Body of pancreas (tissue), 4 donors: ENCODE results near the gene NCOR1.

ENCODE experiments used
- CTCF ChIP-seq, 7 experiments: fragments of 450-650 bp in 4 of 7; fragments of 200-600 bp in 3 of 7; sonication (generic) in 3 of 7; IDR thresholded peaks; one replicate each; pipeline ENCODE4 v1.5.1; 2016 to 2019; ENCODE audit warnings: antibody characterized with exemption in 7 of 7
- POLR2A ChIP-seq, 3 donors: fragments of 450-650 bp; IDR thresholded peaks; one replicate each; pipeline ENCODE4 v1.6.1; 2016; ENCODE audit warnings: antibody characterized with exemption in 3 of 3, mild to moderate bottlenecking in 2 of 3

DNA sequence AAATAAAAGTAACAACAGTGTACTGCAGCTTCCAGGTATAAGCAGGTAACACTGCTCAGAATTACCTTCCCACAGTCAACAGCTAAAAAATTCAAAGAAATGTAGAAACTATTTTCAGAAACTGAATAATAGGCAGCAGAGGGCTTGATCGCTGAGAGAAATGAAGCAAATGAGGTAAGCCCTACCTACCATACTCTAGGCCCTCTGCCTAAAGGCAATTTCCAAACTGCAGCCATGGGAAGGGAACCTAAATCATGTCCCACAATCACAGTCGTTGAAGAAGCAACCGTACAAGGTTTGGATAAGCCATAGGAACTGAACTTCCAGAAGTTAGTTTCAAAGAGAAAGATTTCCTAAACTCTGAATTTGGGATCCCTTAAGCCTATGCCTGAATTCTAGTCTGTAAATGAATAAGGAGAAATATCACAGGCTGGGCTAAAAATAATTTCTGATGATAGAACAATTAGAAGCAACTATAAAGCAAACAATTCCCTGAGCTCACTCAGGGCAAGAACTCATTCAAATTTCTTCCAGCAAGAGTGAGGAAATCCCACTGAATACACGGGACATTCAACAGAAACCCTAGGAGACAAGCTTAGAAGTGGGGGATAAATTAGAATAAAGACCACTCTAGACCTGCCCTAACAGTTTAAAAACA, 24.5 kb downstream of the NCOR1 start:
- TF ChIP-seq CTCF (IDR thresholded peaks at IDR 0.05) (no peak), POLR2A (IDR thresholded peaks at IDR 0.05) (no peak)
